Activated CD8-positive, alpha-beta T cell treated with anti-CD3 and anti-CD28 coated beads for 36 hours (primary cell): ENCODE measurements around the gene CUBN. TPM values are rescaled to one million over a fixed set of nuclear protein-coding genes. Genes with fewer than 3 reads are reported as not detected.

Experiments used
- ATAC-seq: fragments of 200-7000 bp; cut with Tn5 transposase; one replicate; pipeline ENCODE4 v1.10.0; 2021; ENCODE audit warnings: mild to moderate bottlenecking, moderate library complexity
- CTCF ChIA-PET: fragments of 350-600 bp; sonication (Branson Sonifier 250); formaldehyde crosslinking; loops from one replicate; lab custom pipeline; 2021; ENCODE audit warnings: antibody characterized with exemption; lab: Charles Lee
- POLR2A ChIA-PET: fragments of 350-600 bp; sonication (Branson Sonifier 250); formaldehyde crosslinking; loops from one replicate; lab custom pipeline; 2021; ENCODE audit warnings: antibody characterized with exemption; lab: Charles Lee
- DNase-seq: peaks from one replicate; pipeline ENCODE4 v3.0.0-alpha.2; 2020
- H3K27ac Mint-ChIP-seq: one replicate; pipeline ENCODE4 v1.8.0; 2021; ENCODE audit warnings: mild to moderate bottlenecking, mixed read lengths
- H3K27me3 Mint-ChIP-seq: one replicate; pipeline ENCODE4 v1.8.0; 2021; ENCODE audit warnings: mixed read lengths
- H3K36me3 Mint-ChIP-seq: one replicate; pipeline ENCODE4 v1.8.0; 2021; ENCODE audit warnings: low read depth, mixed read lengths
- H3K4me1 Mint-ChIP-seq: one replicate; pipeline ENCODE4 v1.8.0; 2021; ENCODE audit warnings: low read depth, mixed read lengths
- H3K4me3 Mint-ChIP-seq: one replicate; pipeline ENCODE4 v1.8.0; 2021; ENCODE audit warnings: mild to moderate bottlenecking, moderate library complexity, mixed read lengths
- H3K9me3 Mint-ChIP-seq: one replicate; pipeline ENCODE4 v1.8.0; 2021; ENCODE audit warnings: mixed read lengths
- CTCF ChIP-seq: fragments of 200-600 bp; IDR thresholded peaks from one replicate; pipeline ENCODE4 v1.8.0; 2022; ENCODE audit warnings: antibody characterized with exemption, mild to moderate bottlenecking
- intact Hi-C: fragments of 100-400 bp; cut with micrococcal nuclease; formaldehyde crosslinking; loops from one replicate; pipeline ENCODE4 v1.10.0; 2022
- total RNA-seq, 2 experiments: library from RNA; stranded (reverse); gene quantifications; one replicate each; pipeline ENCODE4 v1.2.3, GENCODE V29; 2021

Gene CUBN
- total RNA-seq, 2 experiments from 2014 or later = 0.38 to 0.65 TPM

DNA sequence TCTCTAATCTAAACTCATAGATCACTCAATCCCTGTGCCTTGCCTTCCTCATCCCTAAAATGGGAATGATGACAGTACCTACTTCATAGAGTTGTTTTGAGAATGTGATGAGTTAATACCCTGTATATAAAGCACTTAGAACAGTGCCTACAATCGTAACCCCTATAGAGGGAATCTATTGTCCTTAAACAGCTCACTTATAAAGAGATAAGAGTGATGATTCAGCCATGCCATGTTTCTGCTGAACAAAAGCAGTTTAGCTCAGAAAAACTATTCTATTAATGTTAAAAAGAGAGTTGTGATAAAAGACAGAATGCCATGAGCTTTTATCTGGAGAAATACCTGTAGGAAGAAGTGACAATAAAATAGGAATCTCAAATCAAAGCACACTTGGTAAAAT lies 63.6 kb downstream of the CUBN start:
- Mint-ChIP-seq H3K9me3 (peaks cover 2% of the 10 kb centered on the region), H3K27me3 (no peaks in the 10 kb centered on the region), H3K27ac (no peak overlapping the region), H3K36me3 (peaks cover 3% of the 10 kb centered on the region), H3K4me3 (no peak overlapping the region), H3K4me1 (peaks cover 42% of the 10 kb centered on the region)
- no peak for DNase-seq
- POLR2A ChIA-PET = interaction anchor here (1.8 kb wide), 1 partner anchor 175 kb away, joined by 5 read pairs; no protein-coding TSS in a partner anchor
- intact Hi-C loops = no loop called here
- ATAC-seq = no peak
- TF ChIP-seq CTCF = no peak
- CTCF ChIA-PET = no interaction called here

DNA sequence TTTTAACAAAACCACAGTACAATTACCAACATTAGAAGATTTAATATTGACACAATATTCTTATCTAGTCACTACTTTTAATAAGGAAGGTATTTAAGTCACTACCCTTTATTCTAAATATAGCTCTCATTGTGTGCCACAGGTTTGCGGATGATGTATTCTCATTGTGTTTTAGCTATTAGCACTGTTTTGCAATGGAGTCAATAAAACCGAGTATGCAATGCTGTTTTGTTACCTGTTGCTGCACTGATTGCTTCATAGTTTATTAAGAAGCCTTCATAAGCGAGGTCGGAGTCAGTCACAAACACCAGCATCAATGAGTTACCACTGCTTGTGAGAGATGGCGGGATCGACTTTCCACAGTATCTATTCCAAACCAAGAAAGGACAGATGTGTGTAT lies 64.3 kb downstream of the CUBN start:
- DNase-seq = no peak
- H3K36me3 Mint-ChIP-seq = peaks cover 1% of the 10 kb centered on the region
- H3K9me3 Mint-ChIP-seq = peaks cover 2% of the 10 kb centered on the region
- intact Hi-C loops = no loop called here
- ChIA-PET POLR2A (no interaction called here), CTCF (no interaction called here)
- no peak overlapping the region for H3K27ac Mint-ChIP-seq
- H3K27me3 Mint-ChIP-seq = no peaks in the 10 kb centered on the region
- no peak for TF ChIP-seq CTCF
- H3K4me1 Mint-ChIP-seq = peaks cover 43% of the 10 kb centered on the region
- no peak overlapping the region for H3K4me3 Mint-ChIP-seq
- no peak for ATAC-seq

GRCh38 chr10:17064435-17064834 lies 65.2 kb downstream of the CUBN start:
- ChIA-PET CTCF (no interaction called here), POLR2A (no interaction called here)
- Mint-ChIP-seq H3K4me1 (peaks cover 43% of the 10 kb centered on the region), H3K9me3 (peaks cover 2% of the 10 kb centered on the region), H3K27ac (no peak overlapping the region), H3K27me3 (no peaks in the 10 kb centered on the region), H3K4me3 (no peak overlapping the region), H3K36me3 (no peaks in the 10 kb centered on the region)
- intact Hi-C loops = no loop called here
- no peak for ATAC-seq
- no peak for TF ChIP-seq CTCF
- DNase-seq = no peak

DNA sequence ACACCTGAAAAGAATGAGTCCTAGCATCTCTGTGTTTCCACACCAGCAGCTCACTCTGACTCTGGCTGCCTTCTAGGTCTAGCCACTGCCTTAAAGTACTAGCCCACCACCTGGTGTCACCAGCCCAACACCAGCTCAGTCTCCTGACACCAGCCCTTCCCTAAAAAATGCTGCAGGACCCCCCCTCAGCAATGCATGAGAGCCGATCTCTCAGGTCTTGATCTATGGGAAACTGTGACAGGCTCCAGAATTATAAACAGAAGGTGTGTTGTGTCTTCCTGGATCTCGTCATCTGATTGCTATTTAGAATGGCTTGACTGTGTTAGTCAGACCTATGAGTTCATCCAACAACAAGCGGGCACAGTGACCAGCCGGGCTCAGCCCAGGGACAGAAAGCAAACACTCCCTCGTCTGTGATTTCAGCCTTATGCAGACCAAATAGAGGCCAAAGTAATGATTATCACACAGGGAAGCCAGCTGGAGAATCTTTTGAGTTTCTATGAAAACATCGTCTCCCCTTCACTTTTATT lies 66.6 kb downstream of the CUBN start:
- POLR2A ChIA-PET = interaction anchor here (0.5 to 1.0 kb wide), 3 partner anchors 13 to 50 kb away, joined by 3 read pairs; no protein-coding TSS in a partner anchor
- no peak for TF ChIP-seq CTCF
- Mint-ChIP-seq H3K27me3 (no peaks in the 10 kb centered on the region), H3K4me1 (peaks cover 48% of the 10 kb centered on the region), H3K27ac (no peak overlapping the region), H3K4me3 (no peak overlapping the region), H3K36me3 (no peaks in the 10 kb centered on the region), H3K9me3 (no peaks in the 10 kb centered on the region)
- intact Hi-C loops = no loop called here
- no peak for DNase-seq
- no peak for ATAC-seq
- CTCF ChIA-PET = no interaction called here

DNA sequence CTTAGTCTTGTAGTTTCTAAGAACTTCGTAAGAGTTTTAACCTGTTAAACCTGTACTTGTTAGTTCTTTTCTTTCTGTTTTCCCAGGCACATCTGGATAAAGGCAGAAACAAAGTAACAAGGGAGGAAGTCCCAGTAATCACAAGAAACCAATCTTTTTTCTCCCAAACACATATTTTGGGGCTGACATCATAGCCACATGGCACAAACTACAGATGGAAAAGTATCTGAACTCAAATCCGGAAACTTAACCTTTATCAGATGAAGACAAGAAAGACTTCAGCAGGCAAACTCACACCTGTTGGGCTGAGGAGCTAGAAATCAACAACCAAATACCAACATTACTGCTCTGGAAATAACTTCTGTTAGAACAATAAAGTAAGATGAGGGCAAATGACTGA lies 67.1 kb downstream of the CUBN start:
- CTCF ChIA-PET = no interaction called here
- Mint-ChIP-seq H3K27ac (no peak overlapping the region), H3K36me3 (no peaks in the 10 kb centered on the region), H3K9me3 (no peaks in the 10 kb centered on the region), H3K27me3 (no peaks in the 10 kb centered on the region), H3K4me3 (no peak overlapping the region), H3K4me1 (peaks cover 43% of the 10 kb centered on the region)
- no peak for TF ChIP-seq CTCF
- DNase-seq (no peak), ATAC-seq (no peak)
- POLR2A ChIA-PET = interaction anchor here (0.5 to 1.0 kb wide), 2 partner anchors 50 to 51 kb away, joined by 3 read pairs; no protein-coding TSS in a partner anchor
- intact Hi-C loops = no loop called here
